GM19193 (cell line): ENCODE data around the gene MRPL17.

Source experiments
- POLR2A ChIP-seq: IDR thresholded peaks from 4 replicates; pipeline ENCODE4 v1.6.1; 2011; ENCODE audit not compliant: insufficient read depth, insufficient read length; ENCODE audit errors: extremely low read depth

Gene MRPL17

GRCh38 chr11:6682936-6683861 is at the start of gene MRPL17:
TSS of gene MRPL17 (minus strand) at chr11:6683340. CDS start at chr11:6683296, 44 bp downstream.
- peak; percentile 97 for TF ChIP-seq POLR2A

DNA sequence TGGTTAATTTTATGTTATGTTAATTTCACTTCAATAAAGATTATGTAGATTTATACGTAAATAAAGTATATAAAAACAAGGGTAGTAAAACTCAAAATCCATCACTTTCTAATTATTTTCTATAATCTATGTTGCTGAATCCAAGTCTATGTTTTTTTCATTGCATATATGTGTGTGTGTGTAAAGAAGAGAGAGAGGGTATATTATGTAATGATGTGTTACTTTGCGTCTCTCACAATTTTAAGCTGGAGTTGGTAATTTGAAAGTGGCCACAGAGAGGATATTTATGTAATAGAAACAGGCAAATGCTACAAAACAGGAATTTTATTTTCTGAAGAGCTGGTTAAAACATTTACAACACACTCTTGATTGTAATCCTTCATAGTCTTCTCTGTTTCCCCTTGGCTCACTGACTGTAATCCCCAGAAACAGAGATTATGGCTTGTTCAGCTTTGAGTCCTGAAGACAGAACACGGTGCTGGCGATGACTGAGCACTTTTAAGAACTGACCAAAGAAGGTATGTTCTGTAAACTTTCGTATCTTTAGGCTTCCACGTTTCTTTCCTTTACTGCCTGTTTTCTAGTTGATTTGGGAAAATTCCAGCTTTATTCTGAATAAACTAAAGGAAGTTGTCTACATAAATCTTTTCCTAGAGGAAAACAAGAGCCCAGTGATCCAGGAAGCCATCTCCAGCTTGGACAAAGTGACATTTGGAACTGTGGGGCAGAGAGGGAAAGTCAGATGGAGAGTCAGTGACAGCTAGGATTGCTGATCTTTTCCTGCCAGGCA is 45.0 kb upstream of the MRPL17 start:
- TF ChIP-seq POLR2A: no peak

GRCh38 chr11:6725386-6725896 is 42.3 kb upstream of the MRPL17 start:
- TF ChIP-seq POLR2A: no peak

DNA sequence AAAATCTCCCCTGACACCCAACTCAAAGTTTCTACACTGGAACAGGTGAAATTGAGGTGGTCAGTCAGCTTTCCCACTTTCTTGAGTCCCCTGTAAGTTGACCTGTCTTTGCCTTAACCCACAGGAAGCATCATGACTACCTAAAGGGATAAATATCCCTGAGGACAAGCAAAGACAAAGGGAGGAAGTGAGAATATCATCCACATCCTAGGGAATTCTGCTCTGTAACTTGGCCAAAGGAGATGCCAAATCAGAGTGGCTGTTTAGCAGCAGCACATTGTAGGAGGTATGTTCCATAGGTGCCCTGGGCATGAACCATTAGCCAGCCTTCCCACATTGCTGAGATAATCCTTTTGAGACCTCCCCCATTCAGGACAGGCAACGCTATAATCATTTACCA is 40.9 kb upstream of the MRPL17 start:
- TF ChIP-seq POLR2A: no peak

GRCh38 chr11:6721343-6721742 is 38.2 kb upstream of the MRPL17 start:
- no peak for TF ChIP-seq POLR2A

DNA sequence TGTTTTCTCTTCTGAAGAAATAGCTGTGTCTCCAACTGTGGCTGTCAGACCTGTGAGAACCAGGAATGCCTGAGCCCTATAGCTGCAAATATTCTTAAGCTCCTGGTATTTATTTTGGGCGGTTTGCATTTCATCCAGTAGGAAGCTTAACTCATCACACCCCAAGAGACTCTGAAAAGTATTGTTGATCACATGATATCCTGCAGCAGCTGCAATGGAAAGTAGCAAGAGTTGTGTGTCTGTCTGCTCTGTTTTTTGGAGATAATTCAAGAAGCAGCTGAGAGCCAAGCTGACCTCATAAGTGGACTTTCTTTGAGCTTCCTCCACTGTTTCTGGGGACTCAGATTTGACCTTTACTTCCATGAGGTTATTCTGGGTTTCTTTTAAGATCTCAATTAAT is 36.4 kb upstream of the MRPL17 start:
- TF ChIP-seq POLR2A: no peak

DNA sequence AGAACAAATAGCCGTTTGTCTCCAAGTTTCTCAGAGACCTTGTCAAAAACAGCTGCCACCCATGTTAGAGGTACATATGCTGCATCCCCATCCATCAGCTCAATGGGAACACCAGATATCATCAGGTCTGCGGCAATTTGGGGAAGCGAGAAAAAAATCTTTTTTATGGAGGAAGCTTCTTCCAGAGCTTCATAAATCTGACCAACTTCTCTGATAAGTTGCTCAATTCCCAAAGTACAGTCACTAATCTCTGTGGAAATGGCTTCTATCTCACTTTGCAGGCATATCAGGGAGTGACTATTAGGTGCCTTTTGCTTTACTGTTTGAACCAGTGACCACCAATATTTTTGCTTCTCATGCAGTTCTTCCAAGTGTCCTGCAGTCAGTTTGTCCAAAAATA is 34.3 kb upstream of the MRPL17 start:
- TF ChIP-seq POLR2A: no peak

- TF ChIP-seq POLR2A: no peak
Measured at GRCh38 chr11:6708876-6709275, 25.7 kb upstream of the MRPL17 start.

GRCh38 chr11:6705905-6706535 is 22.9 kb upstream of the MRPL17 start:
- no peak for TF ChIP-seq POLR2A

GRCh38 chr11:6703247-6704063 is 20.3 kb upstream of the MRPL17 start:
- TF ChIP-seq POLR2A: no peak

DNA sequence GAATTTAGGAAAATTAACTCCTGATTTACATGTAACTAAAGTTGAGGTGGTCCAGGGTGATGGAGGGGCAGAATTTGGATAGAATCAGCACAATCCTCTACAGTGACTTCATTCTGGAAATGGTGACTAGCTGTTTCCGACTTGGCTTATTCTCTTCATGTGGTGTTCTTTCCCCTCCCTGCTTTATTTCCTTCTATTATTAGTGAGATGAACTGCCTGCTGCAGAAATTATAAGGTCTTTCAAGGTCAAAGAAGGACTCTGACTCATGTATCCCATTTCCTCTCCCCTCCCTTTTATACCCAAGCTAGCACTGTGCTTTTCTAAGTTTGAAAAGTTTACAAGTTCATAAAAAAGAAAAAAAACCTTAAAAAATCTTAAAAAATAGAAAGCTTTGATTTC is 12.2 kb upstream of the MRPL17 start:
- TF ChIP-seq POLR2A: no peak

GRCh38 chr11:6694229-6694535 is 11.0 kb upstream of the MRPL17 start:
- TF ChIP-seq POLR2A: no peak

DNA sequence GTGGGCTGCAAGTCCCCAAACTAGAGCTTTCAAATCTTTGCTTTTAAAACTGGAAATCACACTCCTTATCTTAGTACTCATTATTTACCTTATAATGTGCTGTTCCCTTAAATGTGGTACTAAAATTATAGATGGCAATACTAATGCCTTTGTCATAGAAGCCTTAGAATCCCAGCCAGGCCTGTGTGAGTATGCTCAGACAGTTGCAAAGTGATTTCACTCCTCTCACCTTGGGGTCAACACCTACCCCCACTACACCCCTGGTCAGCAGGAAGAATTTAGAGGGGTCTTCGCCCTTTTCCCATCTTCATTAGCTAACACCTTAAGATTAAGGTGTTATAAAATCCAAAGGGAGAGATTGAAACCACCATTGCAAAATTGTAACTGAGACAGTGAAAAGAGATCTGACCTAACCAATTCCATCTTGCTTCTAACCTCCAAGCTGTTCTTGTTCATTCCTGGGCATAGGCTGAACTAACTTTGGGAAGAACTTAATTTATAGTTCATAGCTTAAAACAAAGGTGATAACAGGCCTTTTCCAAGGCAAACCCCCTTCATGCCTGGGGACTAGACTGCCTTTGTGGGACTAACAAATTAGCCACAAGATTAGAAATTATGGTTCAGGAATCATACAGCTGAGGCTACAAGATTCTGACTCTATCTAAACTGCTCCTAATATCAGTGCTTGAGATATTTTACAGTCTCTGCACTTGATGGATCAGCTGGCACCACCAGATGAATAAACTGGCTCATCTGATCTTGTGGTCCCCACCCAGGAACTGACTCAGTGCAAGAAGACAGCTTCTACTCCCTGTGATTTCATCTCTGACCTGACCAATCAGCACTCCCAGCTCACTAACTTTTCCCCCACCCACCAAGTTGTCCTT is 10.4 kb upstream of the MRPL17 start:
- no peak for TF ChIP-seq POLR2A

DNA sequence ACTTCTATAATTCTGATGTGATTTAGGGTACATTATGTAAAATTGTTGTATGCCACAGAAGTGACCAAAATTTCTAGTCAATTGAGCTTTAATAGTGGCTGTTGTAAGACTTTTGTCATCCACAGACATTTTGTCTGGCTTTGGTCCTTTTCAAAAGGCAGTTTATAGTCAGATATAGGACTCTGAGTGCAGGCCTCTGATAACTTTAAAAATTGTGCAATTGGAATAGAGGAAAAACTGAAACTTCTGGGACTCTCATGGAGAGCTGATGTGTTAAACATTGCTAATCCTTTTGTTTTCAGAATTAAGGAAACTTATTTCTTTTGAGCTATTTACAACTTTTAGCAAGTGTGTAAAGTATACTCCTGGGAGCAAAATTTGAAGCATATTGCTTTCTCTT is 9.0 kb upstream of the MRPL17 start:
- TF ChIP-seq POLR2A: no peak

GRCh38 chr11:6687876-6688275 is 4.7 kb upstream of the MRPL17 start:
- no peak for TF ChIP-seq POLR2A
